ENCODE measurements around the gene ILDR1. TPM values are rescaled to one million over a fixed set of nuclear protein-coding genes. Genes with fewer than 3 reads are reported as not detected.

Gene ILDR1
- total and polyA plus RNA-seq, 2 of the 8 experiments (the other 6 are each of a cell fraction or from before 2014, with no cell fraction given): 1.8 TPM

DNA sequence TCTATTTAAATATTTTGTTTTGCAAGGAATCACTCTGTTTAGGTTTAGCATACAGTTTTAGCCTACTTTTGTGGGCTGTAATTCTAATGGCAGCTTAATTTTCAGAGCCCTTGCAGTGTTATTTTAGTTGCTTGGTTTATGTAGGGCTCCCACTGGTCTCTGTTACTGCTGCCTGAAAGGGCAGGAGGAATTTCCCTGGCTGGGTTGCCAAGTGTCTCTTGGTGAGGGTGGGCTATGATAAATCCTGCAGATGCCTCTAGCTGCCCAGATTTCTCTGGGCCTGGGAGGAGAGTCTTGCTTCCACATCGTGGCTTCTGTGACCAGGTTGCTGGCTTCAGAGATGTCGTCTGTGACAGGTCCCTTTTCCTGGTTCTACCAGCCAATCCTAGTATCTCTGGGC, 36.2 kb downstream of the ILDR1 start:
- no peaks in the 10 kb centered on the region for H3K79me1 ChIP-seq (ENCODE audit: low read depth, low read length)
- no peak for FAIRE-seq
- no peak overlapping the region for H3K4me3 ChIP-seq (ENCODE audit: extremely low read depth in 1 of 4, insufficient read depth in 2 of 4, low read depth in 3 of 4, low read length in 4 of 4)
- H4K8ac ChIP-seq (ENCODE audit: extremely low read depth, insufficient read depth, low read length): no peak overlapping the region
- H4K5ac ChIP-seq (ENCODE audit: insufficient read length, low read depth, low read length): no peak overlapping the region
- H2BK15ac ChIP-seq (ENCODE audit: low read length): no peak overlapping the region
- TF ChIP-seq, protein P1, sequence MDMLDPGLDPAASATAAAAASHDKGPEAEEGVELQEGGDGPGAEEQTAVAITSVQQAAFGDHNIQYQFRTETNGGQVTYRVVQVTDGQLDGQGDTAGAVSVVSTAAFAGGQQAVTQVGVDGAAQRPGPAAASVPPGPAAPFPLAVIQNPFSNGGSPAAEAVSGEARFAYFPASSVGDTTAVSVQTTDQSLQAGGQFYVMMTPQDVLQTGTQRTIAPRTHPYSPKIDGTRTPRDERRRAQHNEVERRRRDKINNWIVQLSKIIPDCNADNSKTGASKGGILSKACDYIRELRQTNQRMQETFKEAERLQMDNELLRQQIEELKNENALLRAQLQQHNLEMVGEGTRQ (IDR thresholded peaks at IDR 0.05; ENCODE audit: low read length): no peak
- TF ChIP-seq SAP30 (IDR thresholded peaks at IDR 0.05; ENCODE audit: insufficient read depth, insufficient replicate concordance, low read length) (no peak), ZNF274 (IDR thresholded peaks at IDR 0.05; ENCODE audit: borderline replicate concordance, extremely low read depth, low read length) (no peak), POLR2AphosphoS5 (IDR thresholded peaks at IDR 0.05; ENCODE audit: low read depth, low read length) (no peak), CTBP2 (IDR thresholded peaks at IDR 0.05; ENCODE audit: borderline replicate concordance, insufficient read depth, insufficient read length, low read length) (no peak), EGR1 (IDR thresholded peaks at IDR 0.05; ENCODE audit: borderline replicate concordance, low read depth, low read length) (no peak)
- no peak overlapping the region for H3K4me2 ChIP-seq (ENCODE audit: insufficient read depth in 1 of 2, low read depth in 2 of 2, low read length in 2 of 2)
- H4K20me1 ChIP-seq (replicated peaks in 1 of 2; ENCODE audit: control insufficient read depth in 1 of 2, insufficient read depth in 2 of 2, low read length in 2 of 2): no peaks in the 10 kb centered on the region
- no peak overlapping the region for H3K27ac ChIP-seq (ENCODE audit: low read depth, low read length)
- H3K4me1 ChIP-seq (replicated peaks in 1 of 4; ENCODE audit: control insufficient read depth in 3 of 4, insufficient read depth in 4 of 4, low read length in 3 of 4): no peaks in the 10 kb centered on the region
- H3K9ac ChIP-seq (replicated peaks in 1 of 4; ENCODE audit: extremely low read depth in 1 of 4, low read depth in 3 of 4, low read length in 3 of 4): no peak overlapping the region
- H2AFZ ChIP-seq (ENCODE audit: low read length): no peak overlapping the region
- no peaks in the 10 kb centered on the region for H3K23me2 ChIP-seq (ENCODE audit: low read depth, low read length)
- ChIA-PET CTCF (ENCODE audit: partially characterized antibody) (interaction anchor here (0.6 to 1.2 kb wide), 2 partner anchors 12 to 135 kb away, joined by 3 to 4 read pairs; no protein-coding TSS in a partner anchor), POLR2A (ENCODE audit: partially characterized antibody) (no interaction called here)
- H4K91ac ChIP-seq (replicated peaks; ENCODE audit: insufficient read length, low read length): no peak overlapping the region
- H3K18ac ChIP-seq (ENCODE audit: extremely low read depth, low read length): no peak overlapping the region
- no peak overlapping the region for H2AK5ac ChIP-seq (ENCODE audit: low read depth, low read length)
- H3K4ac ChIP-seq (replicated peaks; ENCODE audit: insufficient read length, low read depth, low read length): no peak overlapping the region
- H3K23ac ChIP-seq (ENCODE audit: insufficient read length): no peak overlapping the region
- 88% methylated on average over 2 of the region's 2 CpGs; no CpG with 5 or more reads in 1 of the 2 experiments for WGBS, 2 experiments (ENCODE audit: extremely low coverage in 1 of 2, insufficient coverage in 1 of 2, insufficient read length in 1 of 2, insufficient replicate concordance in 2 of 2, low coverage in 1 of 2, low lambda C conversion rate in 2 of 2, missing lambda C conversion rate in 1 of 2)
- no peak overlapping the region for H3K56ac ChIP-seq (replicated peaks; ENCODE audit: insufficient read length, low read depth, low read length)
- no peaks in the 10 kb centered on the region for H3K79me2 ChIP-seq (ENCODE audit: control insufficient read depth in 1 of 2, insufficient read depth in 2 of 2, low read length in 2 of 2)
- peaks cover 0 to 6% of the 10 kb centered on the region in 2 experiments; a peak in 1 of 4 replicates for H3K9me3 ChIP-seq (ENCODE audit: insufficient read depth in 2 of 2, low read depth in 1 of 2, low read length in 1 of 2)
- no peak overlapping the region for H3K14ac ChIP-seq (ENCODE audit: insufficient read length)
- H2BK20ac ChIP-seq (ENCODE audit: low read length): no peak overlapping the region
- H3K27me3 ChIP-seq (replicated peaks in 1 of 4; ENCODE audit: control insufficient read depth in 3 of 4, extremely low read depth in 1 of 4, insufficient read depth in 3 of 4, low read length in 3 of 4): no peaks in the 10 kb centered on the region
- no peak overlapping the region for H2BK12ac ChIP-seq (ENCODE audit: low read depth, low read length)
- no peaks in the 10 kb centered on the region for H3K36me3 ChIP-seq (ENCODE audit: control insufficient read depth in 2 of 4, insufficient read depth in 4 of 4, low read length in 3 of 4)
- DNase-seq (ENCODE audit: low read depth in 1 of 2, low spot score in 2 of 2): no peak
- no peak overlapping the region for H2BK120ac ChIP-seq (replicated peaks; ENCODE audit: low read depth, low read length)
- no peak overlapping the region for H2BK5ac ChIP-seq (ENCODE audit: low read depth, low read length)

Data from H1 (cell line).